ENCODE measurements around the gene SLC25A26.
"Not testable (repeated sequence)": the region's sequence is repeated elsewhere in the genome, so short reads cannot be mapped to it uniquely, and the experiment has no call there.

The SLC25A26 gene, protein sequence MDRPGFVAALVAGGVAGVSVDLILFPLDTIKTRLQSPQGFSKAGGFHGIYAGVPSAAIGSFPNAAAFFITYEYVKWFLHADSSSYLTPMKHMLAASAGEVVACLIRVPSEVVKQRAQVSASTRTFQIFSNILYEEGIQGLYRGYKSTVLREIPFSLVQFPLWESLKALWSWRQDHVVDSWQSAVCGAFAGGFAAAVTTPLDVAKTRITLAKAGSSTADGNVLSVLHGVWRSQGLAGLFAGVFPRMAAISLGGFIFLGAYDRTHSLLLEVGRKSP

GRCh38 chr3:66220602-66221377 lies at the start of gene SLC25A26:
TSS of gene SLC25A26 (plus strand) at chr3:66221001. CDS start at chr3:66221095, 94 bp downstream.
- DNase-seq = peak; percentile 94

DNA sequence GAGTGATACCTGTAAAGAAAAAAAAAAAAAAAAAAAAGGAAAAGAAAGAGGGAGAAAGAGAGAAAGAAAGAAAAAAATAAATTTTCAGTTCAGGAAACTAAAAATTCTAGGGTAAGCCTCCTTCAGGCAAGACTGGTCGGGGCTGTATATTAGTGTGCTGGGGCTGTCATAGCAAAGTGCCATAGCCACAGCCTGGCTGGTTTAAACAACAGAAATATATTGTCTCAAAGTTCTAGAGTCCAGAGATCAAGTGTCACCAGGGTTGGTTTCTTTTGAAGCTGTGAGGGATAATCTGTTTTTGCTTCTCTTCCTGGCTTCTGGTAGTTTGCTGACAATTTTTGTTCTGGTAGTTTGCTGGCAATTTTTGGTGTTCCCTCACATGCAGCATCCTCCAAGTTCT lies 48.4 kb upstream of the SLC25A26 start:
- no peak for DNase-seq

- no peak for DNase-seq
Observed at GRCh38 chr3:66177026-66177425, 43.8 kb upstream of the SLC25A26 start.

DNA sequence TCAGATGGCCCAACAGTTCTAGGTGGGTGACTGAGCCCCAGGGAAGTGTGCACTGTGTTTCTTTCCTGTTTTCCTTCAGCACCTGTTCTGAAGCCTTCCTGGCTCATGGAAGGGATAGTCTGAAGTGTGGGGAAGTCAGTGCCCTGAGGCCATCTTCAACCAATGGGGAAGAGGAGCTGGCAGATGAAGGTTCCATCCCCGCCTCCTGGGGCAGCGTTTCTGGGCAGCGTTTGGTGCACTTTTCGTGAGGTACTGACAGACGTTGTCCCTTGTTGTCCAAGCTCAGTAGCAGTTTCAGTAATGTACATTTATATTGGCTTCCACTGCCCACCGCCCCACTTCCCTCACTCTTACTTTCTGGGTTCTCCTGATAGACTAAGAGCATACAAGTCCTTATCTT lies 42.6 kb upstream of the SLC25A26 start:
- DNase-seq = no peak

GRCh38 chr3:66179793-66180192 lies 41.0 kb upstream of the SLC25A26 start:
- no peak for DNase-seq

DNA sequence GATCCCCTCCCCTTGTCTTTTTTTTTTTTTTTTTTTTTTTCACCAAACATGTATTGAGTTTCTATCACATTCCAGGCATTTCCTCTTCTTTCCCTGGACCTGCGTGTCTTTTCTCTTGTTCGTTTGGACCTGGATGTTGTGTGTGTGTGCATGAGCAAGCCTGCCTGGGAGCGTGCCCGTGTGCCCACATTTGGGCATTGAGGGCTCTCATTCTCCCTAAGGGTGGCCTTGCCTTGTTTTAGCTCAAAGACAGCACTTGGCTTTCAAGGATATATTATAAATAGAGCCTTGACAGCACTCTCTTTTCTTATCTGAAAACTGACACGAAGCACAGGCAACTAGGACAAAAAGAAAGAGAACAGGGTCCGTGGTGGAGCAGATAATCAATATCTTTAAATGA lies 39.0 kb upstream of the SLC25A26 start:
- no peak for DNase-seq

DNA sequence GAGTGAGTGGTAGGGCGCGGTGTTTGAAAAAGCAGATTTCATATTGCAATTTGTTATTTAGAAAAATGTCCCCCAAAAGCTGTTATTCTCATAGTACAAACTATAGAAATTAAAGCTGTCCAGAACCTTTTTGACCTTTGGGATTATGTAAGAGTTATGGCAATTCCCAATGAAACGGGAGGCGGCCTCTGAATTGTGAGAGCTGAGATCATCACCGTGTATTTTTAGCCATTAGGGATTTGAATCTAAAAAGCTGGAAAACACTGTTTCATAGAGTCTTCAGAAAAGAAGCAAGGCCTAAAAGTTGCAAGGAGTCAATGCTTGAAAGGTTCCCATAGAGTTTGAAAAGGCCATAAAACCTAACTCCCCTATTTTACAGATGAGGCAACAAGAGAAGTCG lies 38.6 kb upstream of the SLC25A26 start:
- no peak for DNase-seq

DNA sequence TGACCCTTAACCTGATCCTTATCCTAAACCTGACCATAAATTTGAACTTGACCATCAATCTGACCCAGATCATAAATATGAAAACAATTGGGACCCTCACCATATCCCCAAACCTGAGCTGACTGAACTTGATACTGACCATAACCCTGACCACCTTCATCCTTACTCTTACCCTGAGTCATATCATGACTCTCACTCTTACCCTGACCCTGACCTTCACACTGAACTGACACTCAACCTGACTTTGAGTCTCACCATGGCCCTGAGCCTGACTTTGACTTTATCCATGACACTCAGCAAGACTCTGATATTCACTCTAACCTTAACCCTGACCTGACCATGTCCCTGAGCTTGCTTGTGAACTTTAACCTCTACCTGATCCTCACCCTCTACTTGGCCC lies 34.3 kb upstream of the SLC25A26 start:
- no peak for DNase-seq

DNA sequence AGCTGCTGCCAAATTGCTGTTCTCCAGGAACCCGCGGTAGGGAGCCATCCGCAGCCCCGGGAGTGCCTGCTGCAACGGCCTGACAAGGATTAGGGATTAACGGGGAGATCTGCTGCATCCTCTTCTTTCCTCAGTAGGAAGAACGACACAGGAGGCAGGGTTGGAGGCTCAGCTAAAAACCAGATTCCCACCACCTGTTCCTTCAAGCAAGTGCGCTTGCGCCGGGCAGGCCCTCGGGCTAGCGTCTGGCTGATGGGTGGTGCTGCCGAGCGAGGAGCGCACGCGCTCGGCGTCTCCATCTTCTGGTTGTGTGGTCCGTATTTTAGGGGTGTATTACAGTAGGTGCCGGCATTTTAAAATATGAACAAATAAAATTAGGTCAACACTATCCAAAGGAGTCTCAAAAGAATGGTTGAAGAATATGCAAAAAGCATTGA lies 25.4 kb upstream of the SLC25A26 start:
- peak; percentile 9 for DNase-seq

GRCh38 chr3:66196633-66197032 lies 24.2 kb upstream of the SLC25A26 start:
- DNase-seq = no peak

DNA sequence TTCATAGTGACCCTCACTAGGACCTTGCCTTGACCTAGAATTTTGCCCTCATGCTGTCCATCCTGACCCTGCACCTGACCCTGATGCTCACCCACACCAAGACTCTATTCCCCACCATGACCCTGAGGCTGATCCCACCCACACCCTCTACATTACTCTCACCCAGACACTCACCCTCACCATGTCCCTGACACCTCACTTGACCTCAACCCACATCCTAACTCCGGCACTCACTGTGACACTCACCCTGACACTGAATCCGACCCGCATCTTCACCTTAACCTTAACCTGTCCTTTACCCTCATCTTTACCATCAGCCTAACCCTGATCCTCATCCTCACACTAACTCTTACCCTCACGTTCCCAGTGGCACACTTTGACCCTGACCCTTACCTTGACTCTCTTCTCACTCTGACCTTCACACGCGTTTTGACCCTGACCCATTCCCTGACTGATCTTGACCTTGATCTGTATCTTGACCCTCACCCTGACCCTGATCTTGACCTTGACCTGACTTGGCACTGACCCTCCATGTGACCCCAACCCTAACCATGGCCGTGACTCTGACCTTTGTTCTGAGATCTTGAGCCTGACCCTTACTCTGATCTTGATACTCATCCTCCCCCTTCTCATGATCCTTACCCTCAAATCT lies 22.2 kb upstream of the SLC25A26 start:
- no peak for DNase-seq

DNA sequence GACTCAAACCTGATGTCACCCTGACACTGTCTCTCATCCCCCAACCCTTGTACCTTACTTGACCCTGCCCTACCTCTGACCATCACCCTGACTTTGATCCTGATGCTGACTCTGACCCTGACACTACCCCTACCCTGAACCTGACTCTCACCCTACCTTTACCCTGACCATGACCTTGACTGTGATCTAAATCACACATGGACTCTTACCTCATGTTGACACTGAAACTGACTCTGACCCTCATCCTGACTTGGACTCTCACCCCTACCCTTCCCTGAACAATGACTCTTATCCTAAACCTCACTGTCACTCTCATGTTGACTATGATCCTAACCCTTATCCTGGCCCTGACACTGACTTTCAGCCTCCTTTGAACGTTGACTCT lies 21.7 kb upstream of the SLC25A26 start:
- no peak for DNase-seq

- no peak for DNase-seq
Observed at GRCh38 chr3:66200147-66200546, 20.7 kb upstream of the SLC25A26 start.

DNA sequence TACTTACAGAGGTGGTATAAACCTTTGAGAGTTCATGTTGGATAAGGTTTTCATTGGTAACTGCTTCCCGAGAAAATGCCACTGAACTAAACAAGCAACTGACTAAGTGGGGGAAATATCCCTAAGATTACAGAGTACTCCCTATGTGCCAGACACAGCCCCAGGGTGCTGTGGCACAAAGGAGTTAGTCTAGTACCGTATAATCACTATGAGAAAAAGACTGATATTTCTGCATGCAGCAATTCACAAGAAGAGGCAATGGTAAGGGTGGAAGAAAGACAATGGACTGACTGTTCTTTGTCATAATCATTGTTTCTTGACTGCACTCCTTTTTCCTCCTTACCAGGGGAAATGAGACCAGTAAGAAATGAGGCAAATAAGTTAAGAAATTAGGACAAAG lies 20.0 kb upstream of the SLC25A26 start:
- no peak for DNase-seq

- no peak for DNase-seq
Observed at GRCh38 chr3:66203275-66203674, 17.5 kb upstream of the SLC25A26 start.

DNA sequence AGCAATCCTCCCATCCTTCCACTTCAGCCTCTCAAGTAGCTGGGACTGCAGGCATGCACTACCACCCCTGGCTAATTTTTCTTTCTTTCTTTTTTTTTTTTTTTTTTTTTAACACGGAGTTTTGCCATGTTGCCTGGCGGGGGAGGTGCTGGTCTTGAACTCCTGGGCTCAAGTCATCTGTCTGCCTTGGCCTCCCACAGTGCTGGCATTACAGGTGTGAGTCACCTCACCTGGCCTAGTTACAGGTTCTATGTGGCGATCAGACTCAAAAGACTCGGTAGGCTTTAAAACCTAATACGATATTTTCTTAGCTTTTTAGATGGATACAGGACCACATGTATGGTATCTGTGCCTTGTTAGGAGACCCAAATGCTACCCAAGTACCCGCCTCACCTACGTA lies 14.0 kb upstream of the SLC25A26 start:
- no peak for DNase-seq

GRCh38 chr3:66208189-66208588 lies 12.6 kb upstream of the SLC25A26 start:
- DNase-seq = no peak

DNA sequence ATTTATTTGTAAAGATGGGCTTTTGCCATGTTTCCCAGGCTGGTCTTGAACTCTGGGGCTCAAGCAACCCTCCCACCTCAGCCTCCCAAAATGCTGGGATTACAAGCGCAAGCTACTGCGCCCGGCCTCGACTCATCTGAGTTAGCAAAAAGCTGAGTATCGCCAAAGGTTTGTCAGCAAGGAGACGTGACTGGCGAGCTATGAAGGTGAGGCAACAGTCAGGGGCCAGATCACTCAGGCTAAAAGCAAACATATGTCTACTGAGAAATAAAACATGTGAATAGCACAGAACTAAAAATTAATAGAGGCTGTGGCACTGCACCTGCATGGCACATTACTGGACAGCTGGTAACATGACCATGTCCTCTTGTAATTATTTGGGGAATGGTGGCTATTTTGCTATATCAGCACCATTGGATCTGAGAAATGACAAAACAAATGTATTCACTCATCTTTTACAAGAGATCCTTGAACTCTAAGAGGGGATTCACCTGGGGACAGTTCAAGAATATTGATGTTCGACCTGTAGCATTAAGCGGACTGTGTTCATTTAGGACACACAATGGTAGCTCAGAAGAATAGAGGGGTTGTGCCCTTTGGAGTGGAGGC lies 10.0 kb upstream of the SLC25A26 start:
- DNase-seq = no peak

- no peak for DNase-seq
Observed at GRCh38 chr3:66211779-66212178, 9.0 kb upstream of the SLC25A26 start.

DNA sequence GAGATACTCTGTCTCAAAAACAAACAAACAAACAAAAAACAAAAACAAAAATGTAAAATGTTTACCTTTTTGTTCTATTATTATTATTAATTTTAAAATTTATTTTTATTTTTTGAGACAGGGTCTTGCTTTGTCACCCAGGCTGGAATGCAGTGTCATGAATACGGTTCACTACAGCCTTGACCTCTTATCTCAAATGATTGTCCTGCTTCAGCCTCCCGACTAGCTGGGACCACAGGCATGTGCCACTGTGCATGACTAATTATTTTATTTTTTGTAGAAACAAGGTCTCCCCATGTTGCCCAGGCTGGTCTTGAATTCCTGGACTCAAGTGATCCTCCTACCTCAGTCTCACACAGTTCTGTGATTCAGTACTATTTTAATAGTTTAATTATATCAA lies 5.7 kb upstream of the SLC25A26 start:
- DNase-seq = no peak

DNA sequence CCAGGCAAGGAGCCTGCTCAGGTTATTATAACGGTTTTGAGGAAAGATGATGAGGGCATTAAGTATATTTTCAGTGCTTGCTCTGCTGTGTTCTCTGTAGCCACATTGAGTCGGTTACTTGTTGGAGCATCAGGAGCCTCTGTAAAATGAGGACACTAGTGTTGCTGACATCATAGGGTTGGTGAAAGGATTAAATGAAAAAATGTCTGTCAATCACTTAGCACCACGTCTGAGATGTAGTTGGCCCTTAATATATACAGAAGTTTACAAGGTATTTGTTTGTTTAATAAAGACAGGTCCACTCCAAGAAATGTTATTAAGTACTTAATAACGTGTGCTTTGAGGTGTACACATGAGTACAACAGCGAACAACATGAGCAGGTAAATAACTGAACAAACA lies 735 bp upstream of the SLC25A26 start:
- DNase-seq = no peak

- DNase-seq = no peak
Observed at GRCh38 chr3:66224220-66224619, 3.4 kb downstream of the SLC25A26 start.

DNA sequence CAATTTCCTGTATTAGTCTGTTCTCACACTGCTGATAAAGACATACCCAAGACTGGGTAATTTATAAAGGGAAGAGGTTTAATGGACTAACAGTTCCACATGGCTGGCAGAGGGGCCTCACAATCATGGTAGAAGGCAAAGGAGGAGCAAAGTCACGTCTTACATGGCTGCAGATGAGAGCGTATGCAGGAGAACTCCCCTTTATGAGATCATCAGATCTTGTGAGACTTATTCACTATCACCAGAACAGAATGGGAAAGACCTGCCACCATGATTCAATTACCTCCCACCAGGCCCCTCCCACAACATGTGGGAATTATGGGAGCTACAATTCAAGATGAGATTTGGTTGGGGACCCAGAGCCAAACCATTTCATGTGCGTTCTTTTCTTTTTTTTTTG lies 5.3 kb downstream of the SLC25A26 start:
- DNase-seq = not testable (repeated sequence)

- no peak for DNase-seq
Observed at GRCh38 chr3:66227051-66227450, 6.2 kb downstream of the SLC25A26 start.

Data from hematopoietic multipotent progenitor cell treated with erythropoietin and hydrocortisone succinate and interleukin-3 and kit ligand, for 8 days (in vitro differentiated cells).